Measurements from ENCODE around the gene PDE4B.

DNA sequence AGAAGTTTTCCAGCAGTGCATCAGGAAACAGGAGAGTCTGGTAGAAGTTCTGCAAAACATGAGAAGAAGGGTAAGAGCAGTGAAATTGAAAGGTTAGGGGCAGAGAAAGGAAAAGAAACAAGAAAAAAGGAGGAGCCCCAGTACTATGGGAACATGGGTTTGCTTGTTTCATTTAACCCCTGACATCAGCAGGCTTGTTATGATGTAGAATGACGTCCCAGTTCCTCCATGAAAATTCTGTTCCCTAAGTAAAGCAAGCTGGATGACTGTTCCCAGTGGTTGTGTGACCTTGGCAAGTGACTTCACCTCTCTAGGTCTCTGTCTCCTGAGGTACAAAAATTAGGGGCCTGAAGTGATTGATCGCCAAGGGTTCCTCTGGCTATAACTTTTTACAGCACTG, 472.6 kb downstream of the PDE4B start:
- TF ChIP-seq MBD4 (IDR thresholded peaks at IDR 0.05; ENCODE audit: borderline replicate concordance, low read length), result no peak
- no peak for TF ChIP-seq POLR2A (IDR thresholded peaks at IDR 0.05; ENCODE audit: insufficient read depth in 1 of 2, low read depth in 2 of 2, low read length in 2 of 2)
- TF ChIP-seq, protein P1, sequence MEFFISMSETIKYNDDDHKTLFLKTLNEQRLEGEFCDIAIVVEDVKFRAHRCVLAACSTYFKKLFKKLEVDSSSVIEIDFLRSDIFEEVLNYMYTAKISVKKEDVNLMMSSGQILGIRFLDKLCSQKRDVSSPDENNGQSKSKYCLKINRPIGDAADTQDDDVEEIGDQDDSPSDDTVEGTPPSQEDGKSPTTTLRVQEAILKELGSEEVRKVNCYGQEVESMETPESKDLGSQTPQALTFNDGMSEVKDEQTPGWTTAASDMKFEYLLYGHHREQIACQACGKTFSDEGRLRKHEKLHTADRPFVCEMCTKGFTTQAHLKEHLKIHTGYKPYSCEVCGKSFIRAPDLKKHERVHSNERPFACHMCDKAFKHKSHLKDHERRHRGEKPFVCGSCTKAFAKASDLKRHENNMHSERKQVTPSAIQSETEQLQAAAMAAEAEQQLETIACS (CRISPR knock-in tag; IDR thresholded peaks at IDR 0.05), result no peak

All from HepG2 (cell line).